Measurements from ENCODE around the gene SDHA.

The SDHA gene

DNA sequence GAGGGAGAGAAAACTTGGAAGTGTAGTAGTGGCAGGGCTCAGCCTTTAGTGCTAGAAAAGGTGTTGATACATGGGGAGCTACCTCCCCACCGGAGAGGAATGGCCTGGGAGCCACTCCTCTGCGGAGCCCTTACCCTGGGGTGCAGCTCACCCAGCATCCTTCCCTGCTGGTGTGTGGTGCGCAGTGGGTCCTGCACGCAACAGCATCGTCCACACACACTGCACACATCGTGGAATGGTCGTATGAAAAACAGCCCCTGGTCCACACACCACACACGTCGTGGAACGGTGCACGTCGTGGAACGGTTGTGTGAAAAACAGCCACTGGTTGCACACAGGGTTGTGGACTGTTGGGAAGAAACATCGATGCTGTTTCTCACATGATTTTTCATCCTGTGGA, 87.3 kb downstream of the SDHA start:
- Histone ChIP-seq H3K9me3 (ENCODE audit: control insufficient read depth in 1 of 2, low read length in 2 of 2) (no peaks in the 10 kb centered on the region), H3K27ac (ENCODE audit: low read depth, low read length) (no peak overlapping the region), H3K27me3 (ENCODE audit: control insufficient read depth in 1 of 2, insufficient read depth in 2 of 2, low read length in 2 of 2) (no peaks in the 10 kb centered on the region), H3K4me3 (ENCODE audit: low read depth in 1 of 2, low read length in 2 of 2) (no peak overlapping the region), H3K9ac (ENCODE audit: low read depth in 1 of 2, low read length in 2 of 2) (no peak overlapping the region), H3K36me3 (ENCODE audit: control insufficient read depth in 1 of 2, insufficient read depth in 2 of 2, low read length in 2 of 2) (peaks cover 21 to 44% of the 10 kb centered on the region in 2 donors), H3K4me1 (ENCODE audit: control insufficient read depth in 1 of 2, insufficient read depth in 2 of 2, low read length in 2 of 2) (peaks cover 12 to 38% of the 10 kb centered on the region in 2 donors)

DNA sequence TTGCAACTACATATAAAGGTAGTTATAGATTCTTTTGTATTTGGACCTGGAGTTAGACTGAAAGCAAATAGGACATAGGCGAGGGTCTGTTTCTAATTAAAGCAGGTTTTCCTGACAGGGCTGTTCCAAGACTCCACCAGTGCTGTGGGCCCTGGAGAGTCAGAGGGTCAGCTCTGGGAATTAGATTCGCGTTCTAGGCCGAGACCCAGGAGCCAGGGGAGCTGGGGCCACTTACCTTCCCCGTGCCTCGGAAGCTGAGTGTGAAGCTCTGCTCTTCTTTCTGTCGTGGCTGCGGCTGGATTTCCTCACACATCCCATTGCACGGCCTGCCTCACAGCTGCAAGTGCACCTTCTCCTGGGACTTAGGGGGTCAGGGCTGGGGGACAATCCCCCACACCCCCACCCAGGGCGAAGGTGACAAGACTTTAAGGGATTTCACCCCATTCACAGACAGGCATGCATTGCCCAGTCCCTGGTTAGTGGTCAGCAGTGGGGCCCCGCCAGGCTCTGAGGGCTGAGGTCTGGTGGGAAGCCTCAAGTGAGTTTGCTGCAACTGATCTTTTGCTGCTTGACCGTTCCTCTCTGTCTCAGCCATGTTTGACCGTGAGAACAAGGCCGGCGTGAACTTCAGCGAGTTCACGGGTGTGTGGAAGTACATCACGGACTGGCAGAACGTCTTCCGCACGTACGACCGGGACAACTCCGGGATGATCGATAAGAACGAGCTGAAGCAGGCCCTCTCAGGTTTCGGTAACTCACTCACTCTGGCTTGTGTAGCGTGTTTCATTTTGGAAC, 88.1 kb downstream of the SDHA start:
- peaks cover 17 to 41% of the 10 kb centered on the region in 2 donors for H3K4me1 ChIP-seq (ENCODE audit: control insufficient read depth in 1 of 2, insufficient read depth in 2 of 2, low read length in 2 of 2)
- no peak overlapping the region for H3K4me3 ChIP-seq (ENCODE audit: low read depth in 1 of 2, low read length in 2 of 2)
- H3K36me3 ChIP-seq (ENCODE audit: control insufficient read depth in 1 of 2, insufficient read depth in 2 of 2, low read length in 2 of 2) = peaks cover 21 to 47% of the 10 kb centered on the region in 2 donors
- H3K9me3 ChIP-seq (ENCODE audit: control insufficient read depth in 1 of 2, low read length in 2 of 2) = no peaks in the 10 kb centered on the region
- H3K27ac ChIP-seq (ENCODE audit: low read depth, low read length) = no peak overlapping the region
- no peaks in the 10 kb centered on the region for H3K27me3 ChIP-seq (ENCODE audit: control insufficient read depth in 1 of 2, insufficient read depth in 2 of 2, low read length in 2 of 2)
- H3K9ac ChIP-seq (ENCODE audit: low read depth in 1 of 2, low read length in 2 of 2) = no peak overlapping the region

Data from duodenal mucosa (tissue), 2 donors.